IgD-negative memory B cell (primary cell): ENCODE measurements around the gene TAS1R1. TPM values are rescaled to one million over a fixed set of nuclear protein-coding genes. Genes with fewer than 3 reads are reported as not detected.

ENCODE experiments used
- H3K27ac Mint-ChIP-seq, 3 donors: one replicate each; pipeline ENCODE4 v1.8.0; 2020 to 2022; ENCODE audit warnings: mild to moderate bottlenecking in 3 of 3, mixed read lengths in 3 of 3, moderate library complexity in 1 of 3
- H3K27me3 Mint-ChIP-seq: one replicate; pipeline ENCODE4 v1.8.0; 2021; ENCODE audit warnings: mixed read lengths
- H3K36me3 Mint-ChIP-seq: one replicate; pipeline ENCODE4 v1.8.0; 2020; ENCODE audit warnings: mild to moderate bottlenecking, mixed read lengths
- H3K4me1 Mint-ChIP-seq, 3 donors: one replicate each; pipeline ENCODE4 v1.8.0; 2020 to 2022; ENCODE audit warnings: mixed read lengths in 3 of 3, mild to moderate bottlenecking in 1 of 3
- H3K4me3 Mint-ChIP-seq, 4 donors: one replicate each; pipeline ENCODE4 v1.8.0; 2020 to 2022; ENCODE audit warnings: mild to moderate bottlenecking in 4 of 4, mixed read lengths in 4 of 4, moderate library complexity in 3 of 4
- H3K9me3 Mint-ChIP-seq, 3 donors: one replicate each; pipeline ENCODE4 v1.8.0; 2020 to 2021; ENCODE audit warnings: mixed read lengths in 3 of 3, mild to moderate bottlenecking in 1 of 3
- polyA plus RNA-seq: library from polyadenylated mRNA; unstranded; fragments of 300-500 nt; fragmentation: Illumina TruSeq; gene quantifications from one replicate; pipeline ENCODE4 v1.2.3, GENCODE V29; 2021

Gene TAS1R1
- polyA plus RNA-seq, 1 donor from 2014 or later, result not detected

- peaks cover 2 to 14% (median 9%) of the 10 kb centered on the region in 3 donors for H3K4me1 Mint-ChIP-seq
- no peaks in the 10 kb centered on the region for H3K36me3 Mint-ChIP-seq
- H3K4me3 Mint-ChIP-seq, result no peak overlapping the region
- no peaks in the 10 kb centered on the region for H3K9me3 Mint-ChIP-seq
- H3K27me3 Mint-ChIP-seq, result no peaks in the 10 kb centered on the region
- H3K27ac Mint-ChIP-seq, result peak overlapping the region in 1 of 3 donors; percentile 89
Measured at GRCh38 chr1:6587261-6588005, 32.3 kb downstream of the TAS1R1 start.

DNA sequence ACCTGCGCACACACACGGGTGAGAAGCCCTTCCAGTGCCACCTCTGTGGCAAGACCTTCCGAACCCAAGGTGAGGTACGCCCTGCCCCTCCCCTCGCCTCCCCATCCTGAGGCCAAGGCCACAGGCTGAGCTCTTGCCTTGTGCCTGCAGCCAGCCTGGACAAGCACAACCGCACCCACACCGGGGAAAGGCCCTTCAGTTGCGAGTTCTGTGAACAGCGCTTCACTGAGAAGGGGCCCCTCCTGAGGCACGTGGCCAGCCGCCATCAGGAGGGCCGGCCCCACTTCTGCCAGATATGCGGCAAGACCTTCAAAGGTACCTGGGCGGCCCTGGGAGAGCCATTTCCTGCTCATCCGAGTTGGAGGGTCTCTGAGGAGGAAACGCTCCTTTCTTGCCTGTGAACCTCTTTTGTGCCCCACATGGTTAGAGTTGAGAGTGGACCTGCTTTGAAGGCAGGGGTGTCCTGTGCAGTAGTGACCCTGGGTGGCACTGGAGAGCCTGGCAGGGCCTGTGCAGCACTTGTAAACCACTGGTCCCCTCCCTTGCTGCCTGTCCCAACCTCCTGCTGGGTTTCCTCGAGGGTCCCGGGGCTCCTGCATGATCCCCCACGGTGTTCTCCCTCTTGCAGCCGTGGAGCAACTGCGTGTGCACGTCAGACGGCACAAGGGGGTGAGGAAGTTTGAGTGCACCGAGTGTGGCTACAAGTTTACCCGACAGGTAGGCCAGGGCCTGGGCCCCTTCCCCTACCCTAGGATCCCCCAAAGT, 33.2 kb downstream of the TAS1R1 start:
- Mint-ChIP-seq H3K9me3 (no peaks in the 10 kb centered on the region), H3K27me3 (no peaks in the 10 kb centered on the region), H3K36me3 (no peaks in the 10 kb centered on the region), H3K4me3 (no peak overlapping the region), H3K4me1 (peaks cover 0 to 13% (median 8%) of the 10 kb centered on the region in 3 donors), H3K27ac (peak overlapping the region in 1 of 3 donors; percentile 57)

DNA sequence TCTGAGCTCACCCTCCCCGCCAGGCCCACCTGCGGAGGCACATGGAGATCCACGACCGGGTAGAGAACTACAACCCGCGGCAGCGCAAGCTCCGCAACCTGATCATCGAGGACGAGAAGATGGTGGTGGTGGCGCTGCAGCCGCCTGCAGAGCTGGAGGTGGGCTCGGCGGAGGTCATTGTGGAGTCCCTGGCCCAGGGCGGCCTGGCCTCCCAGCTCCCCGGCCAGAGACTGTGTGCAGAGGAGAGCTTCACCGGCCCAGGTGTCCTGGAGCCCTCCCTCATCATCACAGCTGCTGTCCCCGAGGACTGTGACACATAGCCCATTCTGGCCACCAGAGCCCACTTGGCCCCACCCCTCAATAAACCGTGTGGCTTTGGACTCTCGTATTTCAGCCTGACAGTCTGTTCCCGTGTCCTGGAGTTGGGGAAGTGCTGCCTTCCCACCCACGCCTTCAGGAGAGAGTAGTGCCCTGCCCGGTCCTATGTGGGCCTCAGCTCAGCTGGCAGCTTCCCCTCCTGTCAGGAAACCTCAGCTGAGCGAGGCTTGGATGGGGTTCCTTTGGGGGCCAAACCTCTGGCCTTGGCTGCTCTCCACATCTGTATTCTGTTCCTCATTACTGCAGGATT, 33.9 kb downstream of the TAS1R1 start:
- Mint-ChIP-seq H3K36me3 (peaks cover 2% of the 10 kb centered on the region), H3K27ac (peak overlapping the region in 1 of 3 donors; percentile 57), H3K4me1 (peaks cover 0 to 13% (median 8%) of the 10 kb centered on the region in 3 donors)

GRCh38 chr1:6590046-6590445, 34.9 kb downstream of the TAS1R1 start:
- Mint-ChIP-seq H3K4me3 (no peak overlapping the region), H3K27ac (peak overlapping the region in 1 of 3 donors; percentile 9), H3K9me3 (no peaks in the 10 kb centered on the region), H3K27me3 (no peaks in the 10 kb centered on the region), H3K4me1 (peaks cover 0 to 7% (median 5%) of the 10 kb centered on the region in 3 donors), H3K36me3 (peaks cover 2% of the 10 kb centered on the region)

More for the DNA sequence above, 33.9 kb downstream of the TAS1R1 start:
- Mint-ChIP-seq H3K4me3 (no peak overlapping the region), H3K27me3 (no peaks in the 10 kb centered on the region), H3K9me3 (no peaks in the 10 kb centered on the region)

DNA sequence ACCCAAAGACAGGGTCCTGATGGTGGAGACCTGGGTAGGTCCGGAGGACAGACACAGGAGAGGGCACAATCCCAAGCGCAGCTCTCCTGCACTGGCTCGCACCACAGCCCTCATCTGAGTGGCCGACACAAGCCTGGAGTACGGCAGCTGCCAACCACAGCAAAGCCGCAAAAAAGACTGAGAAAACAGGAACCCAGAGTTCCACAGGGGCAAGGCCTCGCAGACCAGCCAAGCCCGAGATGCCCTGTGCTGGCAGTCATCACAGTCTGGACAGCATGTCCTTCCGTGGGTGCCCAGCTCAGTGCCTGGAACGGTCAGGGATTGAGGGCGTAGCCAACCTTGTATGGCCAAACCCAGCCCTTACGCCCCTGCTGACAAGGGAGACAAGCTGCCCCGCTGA, 36.1 kb downstream of the TAS1R1 start:
- Mint-ChIP-seq H3K27ac (peak overlapping the region in 1 of 3 donors; percentile 73), H3K4me1 (peaks cover 0 to 10% (median 6%) of the 10 kb centered on the region in 3 donors), H3K9me3 (no peaks in the 10 kb centered on the region), H3K36me3 (peaks cover 2% of the 10 kb centered on the region), H3K27me3 (no peaks in the 10 kb centered on the region), H3K4me3 (no peak overlapping the region)

- Mint-ChIP-seq H3K4me1 (peaks cover 0 to 14% (median 8%) of the 10 kb centered on the region in 3 donors), H3K36me3 (peaks cover 2% of the 10 kb centered on the region), H3K9me3 (no peaks in the 10 kb centered on the region), H3K27ac (peak overlapping the region in 1 of 3 donors; percentile 23), H3K27me3 (no peaks in the 10 kb centered on the region), H3K4me3 (no peak overlapping the region)
Measured at GRCh38 chr1:6591644-6592043, 36.5 kb downstream of the TAS1R1 start.

DNA sequence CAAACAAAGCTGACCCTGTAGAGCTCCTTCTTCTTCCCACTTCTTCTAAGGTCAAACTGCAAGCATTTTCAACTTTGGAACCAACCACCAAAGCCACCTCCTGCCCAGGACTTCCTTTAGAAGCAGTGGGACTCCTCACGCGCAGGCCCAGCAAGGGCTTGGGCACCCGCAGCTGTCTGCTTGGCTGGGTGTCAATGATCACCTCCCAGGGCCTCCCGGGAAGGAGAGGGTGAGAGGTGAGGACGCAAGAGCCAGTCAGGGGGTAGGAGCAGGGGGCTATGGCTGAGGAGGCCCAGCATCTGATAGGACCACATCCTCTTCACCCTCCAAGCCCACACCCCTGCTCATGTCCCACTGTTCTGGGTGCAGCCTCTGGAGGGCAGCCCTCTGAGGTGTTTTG, 37.3 kb downstream of the TAS1R1 start:
- Mint-ChIP-seq H3K27me3 (no peaks in the 10 kb centered on the region), H3K9me3 (no peaks in the 10 kb centered on the region), H3K36me3 (peaks cover 2% of the 10 kb centered on the region), H3K27ac (no peak overlapping the region), H3K4me1 (peaks cover 0 to 11% (median 8%) of the 10 kb centered on the region in 3 donors), H3K4me3 (no peak overlapping the region)

DNA sequence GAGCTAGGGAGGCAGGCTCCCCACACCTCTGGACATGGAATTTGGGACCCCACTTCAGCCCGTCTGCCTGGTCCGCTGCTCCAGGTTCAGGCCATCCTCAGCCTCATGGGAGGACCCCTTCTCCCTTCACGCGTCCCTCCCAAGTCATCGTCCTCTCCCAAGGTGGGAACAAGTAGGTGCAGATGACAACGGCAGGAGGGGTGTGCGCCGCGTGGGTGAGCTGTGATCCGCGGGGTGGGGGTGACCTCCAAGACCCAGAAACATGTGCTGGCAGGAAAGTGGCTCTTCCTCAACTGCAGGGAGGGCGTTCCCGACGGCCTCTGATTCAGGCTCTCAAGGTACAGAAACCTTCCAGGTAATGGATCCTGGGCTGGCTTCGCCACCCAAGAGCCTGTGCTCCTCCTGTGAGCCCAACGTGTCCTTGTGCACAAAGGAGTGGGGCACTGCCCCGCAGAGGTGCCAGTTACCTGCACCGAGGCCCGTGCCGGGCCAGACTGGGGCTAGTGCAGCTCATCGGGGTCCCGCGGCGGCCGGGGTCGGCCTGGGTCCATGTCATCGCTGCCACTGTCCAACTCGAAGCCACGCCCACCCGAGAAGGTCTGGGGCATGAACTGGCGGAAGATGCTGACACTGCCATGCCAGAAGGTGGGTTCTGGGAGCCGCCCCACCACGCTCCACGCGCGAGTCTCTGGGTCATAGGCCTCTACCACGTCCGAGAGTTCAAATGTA, 37.9 kb downstream of the TAS1R1 start:
- Mint-ChIP-seq H3K27me3 (no peaks in the 10 kb centered on the region), H3K27ac (no peak overlapping the region), H3K36me3 (peaks cover 2% of the 10 kb centered on the region), H3K4me3 (no peak overlapping the region), H3K4me1 (peaks cover 0 to 11% (median 5%) of the 10 kb centered on the region in 3 donors), H3K9me3 (no peaks in the 10 kb centered on the region)

- Mint-ChIP-seq H3K27me3 (no peaks in the 10 kb centered on the region), H3K36me3 (peaks cover 2% of the 10 kb centered on the region), H3K4me3 (no peak overlapping the region), H3K27ac (no peak overlapping the region), H3K4me1 (peaks cover 0 to 11% (median 5%) of the 10 kb centered on the region in 3 donors), H3K9me3 (no peaks in the 10 kb centered on the region)
Measured at GRCh38 chr1:6593810-6594209, 38.7 kb downstream of the TAS1R1 start.

DNA sequence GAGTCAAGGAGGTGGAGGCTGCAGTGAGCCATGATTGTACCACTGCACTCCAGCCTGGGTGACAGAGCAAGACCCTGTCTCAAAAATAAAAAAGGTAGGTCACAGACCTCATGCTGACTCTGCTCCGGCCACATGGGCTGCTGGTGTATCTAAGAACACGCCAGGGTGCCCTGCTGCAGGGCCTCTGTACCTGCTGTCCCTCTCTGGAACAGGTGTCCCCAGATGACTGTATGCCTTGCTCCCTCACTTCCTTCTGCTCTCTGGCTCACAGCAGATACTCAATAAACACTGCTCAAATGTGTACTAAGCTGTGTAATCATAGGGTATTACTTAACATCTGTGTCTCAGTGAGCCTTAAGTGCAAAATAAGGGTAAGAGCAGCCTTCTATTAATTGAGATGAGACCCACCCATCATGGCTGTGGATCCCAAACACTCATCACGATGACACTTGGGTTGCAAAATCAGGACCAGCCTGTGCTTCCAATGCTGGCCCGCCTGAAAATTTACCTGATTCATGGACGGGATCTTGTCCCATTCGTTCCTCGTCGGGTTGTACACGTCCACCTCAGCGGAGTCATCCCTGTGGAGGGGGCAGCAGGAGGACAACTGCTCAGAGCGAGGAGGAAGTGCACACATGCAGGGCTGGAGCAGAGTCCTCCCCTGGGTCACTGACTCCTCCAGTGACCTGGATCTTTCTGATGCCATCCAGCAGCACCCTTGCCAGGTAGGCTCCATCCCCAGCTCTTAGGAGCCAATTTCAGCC, 40.1 kb downstream of the TAS1R1 start:
- Mint-ChIP-seq H3K4me3 (peak overlapping the region in 1 of 4 donors; percentile 24), H3K4me1 (peaks cover 9 to 20% (median 12%) of the 10 kb centered on the region in 3 donors), H3K27me3 (no peaks in the 10 kb centered on the region), H3K27ac (no peak overlapping the region), H3K36me3 (peaks cover 2% of the 10 kb centered on the region), H3K9me3 (no peaks in the 10 kb centered on the region)

DNA sequence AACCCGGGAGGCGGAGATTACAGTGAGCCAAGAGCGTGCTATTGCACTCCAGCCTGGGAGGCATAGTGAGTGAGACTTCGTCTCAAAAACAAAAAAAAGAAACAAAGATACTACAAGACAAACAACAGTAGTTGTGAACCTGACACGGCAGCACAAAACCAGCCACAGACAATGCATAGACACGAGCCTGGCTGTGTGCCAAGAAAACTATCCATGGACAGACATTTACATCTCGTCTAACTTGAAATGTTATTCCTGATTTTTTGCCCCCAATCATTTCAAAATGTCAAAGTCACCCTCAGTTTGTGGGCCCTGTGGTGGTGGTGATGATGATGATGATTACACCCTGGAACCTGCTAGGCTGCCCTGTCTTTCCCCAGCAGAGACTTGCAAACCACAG, 41.2 kb downstream of the TAS1R1 start:
- H3K4me3 Mint-ChIP-seq, result peak overlapping the region in 1 of 4 donors; percentile 24
- H3K27ac Mint-ChIP-seq, result no peak overlapping the region
- peaks cover 15 to 24% (median 19%) of the 10 kb centered on the region in 3 donors for H3K4me1 Mint-ChIP-seq
- H3K27me3 Mint-ChIP-seq, result no peaks in the 10 kb centered on the region
- H3K9me3 Mint-ChIP-seq, result no peaks in the 10 kb centered on the region
- peaks cover 2% of the 10 kb centered on the region for H3K36me3 Mint-ChIP-seq

DNA sequence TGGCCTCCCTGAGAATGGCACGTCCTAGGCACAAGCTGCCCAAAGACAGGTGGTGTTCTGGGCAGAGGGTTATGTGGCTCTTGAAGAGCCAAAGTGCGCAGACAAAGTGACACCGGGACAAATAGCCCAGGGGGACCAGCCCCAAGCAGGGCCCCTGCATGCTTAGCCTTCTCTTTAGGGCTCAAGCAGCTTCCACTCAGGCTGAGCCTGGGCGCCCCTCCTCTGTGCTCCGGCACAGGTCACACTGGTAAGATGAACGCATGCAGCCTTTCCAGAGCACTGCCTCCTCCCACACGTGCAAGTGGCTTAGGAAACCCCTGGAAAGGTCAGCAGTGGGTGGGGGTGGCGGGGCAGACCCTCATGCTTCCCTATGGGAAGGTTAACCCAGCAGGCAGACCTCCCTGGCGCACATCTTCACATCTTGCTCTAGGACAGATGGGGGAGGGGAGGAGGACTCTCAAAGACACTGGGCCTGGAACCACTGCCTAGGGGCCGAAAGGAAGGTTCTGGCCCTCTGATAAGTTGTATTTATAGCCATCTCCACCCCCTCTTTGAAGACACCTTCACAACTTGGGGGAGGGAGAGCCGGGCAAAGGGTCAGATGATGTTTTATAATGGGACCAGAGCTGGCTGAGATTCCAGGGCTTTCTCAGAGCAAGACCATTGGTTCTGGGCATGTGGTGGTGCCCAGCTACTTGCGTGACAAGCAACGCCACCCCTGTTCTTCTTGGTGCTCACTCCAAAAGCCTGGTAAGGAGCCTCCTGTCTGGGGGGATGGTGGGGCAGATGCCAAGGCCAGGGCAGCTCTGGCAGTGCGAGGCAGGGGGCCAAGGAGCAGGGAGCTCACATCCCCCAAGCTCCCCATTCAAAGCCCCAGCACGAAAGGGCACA, 42.0 kb downstream of the TAS1R1 start:
- peaks cover 15 to 24% (median 19%) of the 10 kb centered on the region in 3 donors for H3K4me1 Mint-ChIP-seq
- no peaks in the 10 kb centered on the region for H3K9me3 Mint-ChIP-seq
- H3K27ac Mint-ChIP-seq, result no peak overlapping the region
- H3K36me3 Mint-ChIP-seq, result peaks cover 2% of the 10 kb centered on the region
- no peaks in the 10 kb centered on the region for H3K27me3 Mint-ChIP-seq
- peak overlapping the region in 2 of 4 donors; percentile 30 to 50 for H3K4me3 Mint-ChIP-seq

DNA sequence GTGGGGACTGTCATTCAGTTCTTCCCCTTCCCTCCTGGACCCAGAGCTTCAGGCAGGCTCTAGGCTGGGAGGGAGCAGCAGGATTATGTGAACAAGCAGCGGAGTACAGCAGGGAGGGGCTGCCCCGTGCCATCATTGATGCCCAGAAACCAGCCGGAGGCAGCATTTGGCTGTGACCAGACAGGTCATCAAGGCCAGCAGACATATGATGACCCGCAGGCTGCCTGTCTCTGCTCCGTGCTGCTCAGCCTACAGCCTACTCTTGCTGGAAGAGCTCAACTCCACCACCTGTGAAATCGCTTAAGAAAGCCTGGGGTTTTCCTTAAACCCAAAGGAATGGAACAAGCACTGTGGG, 42.6 kb downstream of the TAS1R1 start:
- Mint-ChIP-seq H3K27me3 (no peaks in the 10 kb centered on the region), H3K27ac (no peak overlapping the region), H3K4me3 (peak overlapping the region in 1 of 4 donors; percentile 50), H3K9me3 (no peaks in the 10 kb centered on the region), H3K36me3 (peaks cover 2% of the 10 kb centered on the region), H3K4me1 (peaks cover 15 to 24% (median 19%) of the 10 kb centered on the region in 3 donors)
